Breast epithelium (tissue), 3 donors: ENCODE data around the gene PDS5B.

Experiments used
- POLR2A ChIP-seq: fragments of 450-650 bp; IDR thresholded peaks from one replicate; pipeline ENCODE4 v1.6.1; 2016; ENCODE audit warnings: antibody characterized with exemption, mild to moderate bottlenecking, moderate library complexity
- POLR2AphosphoS5 ChIP-seq, 3 donors: sonication (generic); formaldehyde crosslinking; IDR thresholded peaks; one replicate each; pipeline ENCODE4 v1.6.1; 2017; ENCODE audit warnings: antibody characterized with exemption in 3 of 3
- TF ChIP-seq, protein P1 (sequence below), 3 donors: fragments of 450-650 bp; IDR thresholded peaks; one replicate each; pipeline ENCODE4 v1.5.1; 2016 to 2017; ENCODE audit warnings: antibody characterized with exemption in 3 of 3, mild to moderate bottlenecking in 3 of 3, moderate library complexity in 3 of 3

DNA sequence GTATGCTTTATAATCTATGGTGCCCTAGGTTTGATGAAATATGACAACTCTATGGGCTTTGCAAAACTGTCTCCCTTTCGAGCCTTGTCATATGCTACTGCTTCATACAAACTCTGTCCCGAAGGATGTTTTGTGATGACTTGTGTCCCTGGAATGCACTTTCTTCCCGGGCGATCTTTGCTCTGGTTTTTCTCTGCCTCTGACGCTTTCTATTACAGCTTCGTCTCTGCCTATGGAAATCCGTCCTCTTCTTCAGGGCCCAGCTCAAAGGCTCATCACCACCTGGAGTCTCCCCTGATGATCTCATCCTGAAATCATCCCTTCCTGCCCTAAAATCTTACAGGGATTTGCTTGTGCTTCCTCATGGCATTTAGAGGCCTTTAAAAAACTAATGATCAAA lies 238.4 kb downstream of the PDS5B start:
- TF ChIP-seq, protein P1, sequence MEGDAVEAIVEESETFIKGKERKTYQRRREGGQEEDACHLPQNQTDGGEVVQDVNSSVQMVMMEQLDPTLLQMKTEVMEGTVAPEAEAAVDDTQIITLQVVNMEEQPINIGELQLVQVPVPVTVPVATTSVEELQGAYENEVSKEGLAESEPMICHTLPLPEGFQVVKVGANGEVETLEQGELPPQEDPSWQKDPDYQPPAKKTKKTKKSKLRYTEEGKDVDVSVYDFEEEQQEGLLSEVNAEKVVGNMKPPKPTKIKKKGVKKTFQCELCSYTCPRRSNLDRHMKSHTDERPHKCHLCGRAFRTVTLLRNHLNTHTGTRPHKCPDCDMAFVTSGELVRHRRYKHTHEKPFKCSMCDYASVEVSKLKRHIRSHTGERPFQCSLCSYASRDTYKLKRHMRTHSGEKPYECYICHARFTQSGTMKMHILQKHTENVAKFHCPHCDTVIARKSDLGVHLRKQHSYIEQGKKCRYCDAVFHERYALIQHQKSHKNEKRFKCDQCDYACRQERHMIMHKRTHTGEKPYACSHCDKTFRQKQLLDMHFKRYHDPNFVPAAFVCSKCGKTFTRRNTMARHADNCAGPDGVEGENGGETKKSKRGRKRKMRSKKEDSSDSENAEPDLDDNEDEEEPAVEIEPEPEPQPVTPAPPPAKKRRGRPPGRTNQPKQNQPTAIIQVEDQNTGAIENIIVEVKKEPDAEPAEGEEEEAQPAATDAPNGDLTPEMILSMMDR (IDR thresholded peaks at IDR 0.05), result no peak
- TF ChIP-seq POLR2A (no peak), POLR2AphosphoS5 (IDR thresholded peaks at IDR 0.05) (no peak)
